Measurements from ENCODE around the gene POLR1G.

- TF ChIP-seq CTCF (conservative IDR thresholded peaks at IDR 0.05; ENCODE audit: low read length), result no peak
- TF ChIP-seq EZH2phosphoT487 (IDR thresholded peaks at IDR 0.05; ENCODE audit: borderline replicate concordance), result no peak
Observed at GRCh38 chr19:45391346-45391745, 15.1 kb upstream of the POLR1G start.

All from Loucy (cell line).